NCI-H146 (cell line): Measurements from ENCODE around the gene PHTF2.

Experiments used
- DNase-seq: peaks from one replicate; lab custom pipeline; 2025; lab: John Stamatoyannopoulos, UW

Gene PHTF2

GRCh38 chr7:77794000-77794399 is 4.6 kb upstream of the PHTF2 start:
- DNase-seq, result no peak

GRCh38 chr7:77796109-77796508 is 2.5 kb upstream of the PHTF2 start:
- no peak for DNase-seq

GRCh38 chr7:77796960-77797359 is 1.6 kb upstream of the PHTF2 start:
- DNase-seq, result no peak

GRCh38 chr7:77797734-77798393 is 709 bp upstream of the PHTF2 start:
- DNase-seq, result no peak

GRCh38 chr7:77799078-77799964 is 748 bp downstream of the PHTF2 start:
- DNase-seq, result peak; percentile 48

GRCh38 chr7:77800158-77800557 is 1.6 kb downstream of the PHTF2 start:
- DNase-seq, result no peak

GRCh38 chr7:77800730-77801129 is 2.2 kb downstream of the PHTF2 start:
- no peak for DNase-seq

- no peak for DNase-seq
These were observed 4.2 kb downstream of the PHTF2 start for GRCh38 chr7:77802557-77803405.

- DNase-seq, result no peak
These were observed 7.9 kb downstream of the PHTF2 start for GRCh38 chr7:77806425-77806824.

- no peak for DNase-seq
These were observed 9.9 kb downstream of the PHTF2 start for GRCh38 chr7:77808517-77808916.

- no peak for DNase-seq
These were observed 13.1 kb downstream of the PHTF2 start for GRCh38 chr7:77811516-77812289.

GRCh38 chr7:77812290-77812685 is 13.7 kb downstream of the PHTF2 start:
- DNase-seq, result no peak

GRCh38 chr7:77813180-77813579 is 14.6 kb downstream of the PHTF2 start:
- DNase-seq, result no peak

GRCh38 chr7:77819021-77819420 is 20.4 kb downstream of the PHTF2 start:
- DNase-seq, result no peak

GRCh38 chr7:77820967-77821366 is 22.4 kb downstream of the PHTF2 start:
- no peak for DNase-seq

GRCh38 chr7:77822269-77822668 is 23.7 kb downstream of the PHTF2 start:
- DNase-seq, result no peak

- DNase-seq, result no peak
These were observed 25.2 kb downstream of the PHTF2 start for GRCh38 chr7:77823787-77824186.

GRCh38 chr7:77824636-77825035 is 26.1 kb downstream of the PHTF2 start:
- no peak for DNase-seq

GRCh38 chr7:77825131-77825530 is 26.6 kb downstream of the PHTF2 start:
- no peak for DNase-seq

GRCh38 chr7:77826300-77826699 is 27.7 kb downstream of the PHTF2 start:
- peak; percentile 57 for DNase-seq

- no peak for DNase-seq
These were observed 29.4 kb downstream of the PHTF2 start for GRCh38 chr7:77827999-77828398.
